22Rv1 (cell line): ENCODE data around the gene RPL5.
A peak's percentile ranks its signal among the peaks of the same experiment; 100 is the strongest.

Experiments
- H3K27ac ChIP-seq: fragments of 450-650 bp; 2 replicates; pipeline ENCODE4 v1.5.1; 2017
- ZFX ChIP-seq: fragments of 450-650 bp; IDR thresholded peaks from 2 replicates; pipeline ENCODE4 v1.6.1; 2017; ENCODE audit warnings: antibody characterized with exemption, borderline replicate concordance
- TF ChIP-seq, protein P1 (sequence below): fragments of 450-650 bp; IDR thresholded peaks from 2 replicates; pipeline ENCODE4 v1.5.1; 2017; ENCODE audit warnings: mild to moderate bottlenecking

The RPL5 gene

GRCh38 chr1:92822879-92823278 is 9.0 kb upstream of the RPL5 start:
- TF ChIP-seq, protein P1, sequence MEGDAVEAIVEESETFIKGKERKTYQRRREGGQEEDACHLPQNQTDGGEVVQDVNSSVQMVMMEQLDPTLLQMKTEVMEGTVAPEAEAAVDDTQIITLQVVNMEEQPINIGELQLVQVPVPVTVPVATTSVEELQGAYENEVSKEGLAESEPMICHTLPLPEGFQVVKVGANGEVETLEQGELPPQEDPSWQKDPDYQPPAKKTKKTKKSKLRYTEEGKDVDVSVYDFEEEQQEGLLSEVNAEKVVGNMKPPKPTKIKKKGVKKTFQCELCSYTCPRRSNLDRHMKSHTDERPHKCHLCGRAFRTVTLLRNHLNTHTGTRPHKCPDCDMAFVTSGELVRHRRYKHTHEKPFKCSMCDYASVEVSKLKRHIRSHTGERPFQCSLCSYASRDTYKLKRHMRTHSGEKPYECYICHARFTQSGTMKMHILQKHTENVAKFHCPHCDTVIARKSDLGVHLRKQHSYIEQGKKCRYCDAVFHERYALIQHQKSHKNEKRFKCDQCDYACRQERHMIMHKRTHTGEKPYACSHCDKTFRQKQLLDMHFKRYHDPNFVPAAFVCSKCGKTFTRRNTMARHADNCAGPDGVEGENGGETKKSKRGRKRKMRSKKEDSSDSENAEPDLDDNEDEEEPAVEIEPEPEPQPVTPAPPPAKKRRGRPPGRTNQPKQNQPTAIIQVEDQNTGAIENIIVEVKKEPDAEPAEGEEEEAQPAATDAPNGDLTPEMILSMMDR: no peak
- TF ChIP-seq ZFX: no peak
- no peak overlapping the region for H3K27ac ChIP-seq

GRCh38 chr1:92826792-92827191 is 5.0 kb upstream of the RPL5 start:
- H3K27ac ChIP-seq: no peak overlapping the region
- TF ChIP-seq, protein P1: no peak
- TF ChIP-seq ZFX: no peak

DNA sequence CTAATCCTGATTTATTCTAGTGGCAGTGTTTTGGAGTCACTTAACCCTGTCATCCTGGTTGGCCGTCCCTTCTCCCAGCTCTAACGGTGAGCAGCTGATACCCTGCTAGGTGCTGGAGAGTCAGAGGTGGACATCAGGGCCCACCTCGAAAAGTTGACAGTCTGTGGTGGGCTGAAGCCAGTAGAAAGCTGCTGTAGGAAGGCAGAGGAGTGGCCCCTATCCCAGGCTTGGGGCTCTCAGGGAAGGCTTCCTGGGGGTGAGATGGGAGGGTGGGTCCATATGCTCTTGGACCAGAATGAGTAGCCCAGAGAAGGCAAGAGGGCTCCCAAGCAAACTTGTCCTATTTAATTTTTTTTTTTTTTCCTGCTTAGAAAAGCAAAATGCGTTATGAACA is 475 bp upstream of the RPL5 start:
- TF ChIP-seq, protein P1: no peak
- no peak for TF ChIP-seq ZFX

DNA sequence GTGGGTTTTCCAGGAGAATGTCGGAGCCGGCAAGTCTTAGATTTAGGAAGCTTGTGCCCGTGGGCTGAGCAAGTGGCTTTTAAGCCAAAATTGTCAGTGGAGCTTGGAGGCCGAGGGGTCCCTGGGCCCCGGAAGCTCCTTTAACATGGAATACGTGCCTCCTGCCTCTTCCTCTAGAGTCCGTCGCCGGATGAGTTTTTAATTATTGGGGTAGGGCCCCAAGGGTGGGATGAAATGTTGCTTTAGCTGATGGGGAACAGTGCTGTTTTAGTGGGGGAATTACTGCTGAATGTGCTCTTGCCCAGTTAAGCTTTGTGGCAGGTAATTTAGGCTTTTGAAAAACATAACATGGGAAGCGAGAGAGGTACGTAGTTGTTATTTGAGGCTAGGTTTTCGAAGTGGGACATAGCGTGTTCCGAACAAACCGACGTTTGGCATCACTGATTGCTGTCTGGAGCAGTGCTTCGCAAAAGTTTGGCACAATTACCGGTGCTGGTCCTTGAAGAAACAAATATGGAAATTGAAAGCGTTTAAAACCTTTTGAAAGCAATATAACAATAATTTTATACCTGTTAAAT is 786 bp downstream of the RPL5 start:
- H3K27ac ChIP-seq: peak overlapping the region; percentile 77
- TF ChIP-seq ZFX: no peak

More for the DNA sequence above, 475 bp upstream of the RPL5 start:
- peak overlapping the region; percentile 77; the same call in 1 of the 2 replicates for H3K27ac ChIP-seq

GRCh38 chr1:92833840-92834239 is 2.0 kb downstream of the RPL5 start:
- TF ChIP-seq ZFX: no peak
- TF ChIP-seq, protein P1: no peak
- H3K27ac ChIP-seq: peak overlapping the region; percentile 77; the same call in 1 of the 2 replicates

DNA sequence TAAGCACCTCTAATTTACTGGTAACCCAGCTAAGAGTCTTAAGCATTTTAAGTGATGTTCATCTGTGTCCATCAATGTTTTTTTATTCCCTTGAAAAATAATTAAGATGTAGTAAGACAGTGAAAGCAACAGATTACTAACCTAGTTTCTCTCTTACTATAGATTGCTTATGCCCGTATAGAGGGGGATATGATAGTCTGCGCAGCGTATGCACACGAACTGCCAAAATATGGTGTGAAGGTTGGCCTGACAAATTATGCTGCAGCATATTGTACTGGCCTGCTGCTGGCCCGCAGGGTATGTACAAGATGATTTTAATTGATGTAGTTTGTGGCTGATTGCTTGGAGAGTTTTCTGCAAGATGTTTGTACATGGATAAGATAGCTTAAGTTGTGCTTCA is 2.8 kb downstream of the RPL5 start:
- no peak for TF ChIP-seq ZFX
- TF ChIP-seq, protein P1: no peak
- no peak overlapping the region for H3K27ac ChIP-seq

DNA sequence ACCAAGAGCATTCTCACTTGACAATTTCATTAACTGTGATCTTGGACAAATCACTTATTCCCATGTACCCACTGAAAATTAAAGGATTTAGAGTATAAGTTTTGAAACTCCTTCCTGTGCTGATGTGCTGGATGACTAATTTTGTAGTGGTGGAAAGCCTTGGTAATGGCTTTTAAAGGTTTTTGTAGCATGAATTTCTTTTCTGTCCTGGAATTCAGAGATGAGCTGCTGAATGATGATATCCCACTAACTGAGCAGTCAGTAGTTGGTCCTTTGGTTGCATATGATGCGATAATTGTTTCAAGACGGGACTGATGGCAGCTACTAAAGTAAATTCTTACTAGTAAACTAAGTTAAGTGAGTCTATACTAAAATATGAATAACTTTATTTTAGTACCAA is 5.2 kb downstream of the RPL5 start:
- H3K27ac ChIP-seq: no peak overlapping the region
- TF ChIP-seq, protein P1: no peak
- TF ChIP-seq ZFX: no peak

- TF ChIP-seq, protein P1: no peak
- TF ChIP-seq ZFX: no peak
- no peak overlapping the region for H3K27ac ChIP-seq
These were observed 6.7 kb downstream of the RPL5 start for GRCh38 chr1:92838519-92838918.
